GM23338 (cell line): ENCODE measurements around the gene MAP2K7. TPM values are rescaled to one million over a fixed set of nuclear protein-coding genes. Genes with fewer than 3 reads are reported as not detected.
A peak's percentile ranks its signal among the peaks of the same experiment; 100 is the strongest.

Experiments
- ATAC-seq: fragments of 200-7000 bp; cut with Tn5 transposase; 3 replicates; pipeline ENCODE4 v1.9.1; 2020
- DNase-seq: peaks from one replicate; pipeline ENCODE4 v3.0.0-alpha.2; 2015; ENCODE audit warnings: low spot score
- H2AFZ ChIP-seq: fragments of 200-600 bp; sonication (generic); 2 replicates; pipeline ENCODE4 v1.8.0; 2016; ENCODE audit warnings: antibody characterized with exemption, mild to moderate bottlenecking, moderate library complexity
- H3F3A ChIP-seq: fragments of 200-600 bp; sonication (generic); replicated peaks from 2 replicates; pipeline ENCODE4 v1.8.0; 2017; ENCODE audit warnings: antibody characterized with exemption, mixed run types, low read depth
- H3K27ac ChIP-seq: fragments of 200-600 bp; sonication (generic); 2 replicates; pipeline ENCODE4 v1.6.1; 2016; ENCODE audit warnings: low read depth
- H3K27me3 ChIP-seq: fragments of 200-600 bp; sonication (generic); 2 replicates; pipeline ENCODE4 v1.8.0; 2016; ENCODE audit warnings: mild to moderate bottlenecking, mixed run types, moderate library complexity; ENCODE audit not compliant: insufficient read depth
- H3K36me3 ChIP-seq: fragments of 200-600 bp; sonication (generic); 2 replicates; pipeline ENCODE4 v1.8.0; 2016; ENCODE audit warnings: mild to moderate bottlenecking; ENCODE audit not compliant: insufficient read depth
- H3K4me1 ChIP-seq: fragments of 200-600 bp; sonication (generic); 2 replicates; pipeline ENCODE4 v1.8.0; 2016; ENCODE audit warnings: mild to moderate bottlenecking, moderate library complexity; ENCODE audit not compliant: insufficient read depth
- H3K4me2 ChIP-seq: fragments of 200-600 bp; sonication (generic); 2 replicates; pipeline ENCODE4 v1.7.1; 2017; ENCODE audit warnings: mixed run types
- H3K4me3 ChIP-seq: fragments of 200-600 bp; sonication (generic); 2 replicates; pipeline ENCODE4 v1.6.1; 2016; ENCODE audit warnings: mixed run types
- H3K79me2 ChIP-seq: fragments of 200-600 bp; sonication (generic); replicated peaks from 2 replicates; pipeline ENCODE4 v1.8.0; 2017; ENCODE audit warnings: mild to moderate bottlenecking; ENCODE audit not compliant: insufficient read depth
- H3K9me2 ChIP-seq: fragments of 200-600 bp; sonication (generic); 2 replicates; pipeline ENCODE4 v1.8.0; 2017; ENCODE audit not compliant: insufficient read depth
- H4K20me1 ChIP-seq: fragments of 200-600 bp; sonication (generic); replicated peaks from 2 replicates; pipeline ENCODE4 v1.8.0; 2017; ENCODE audit warnings: mild to moderate bottlenecking; ENCODE audit not compliant: insufficient read depth
- H3K27ac Mint-ChIP-seq: 2 replicates; pipeline ENCODE4 v1.8.0; 2020; ENCODE audit warnings: inconsistent platforms, mild to moderate bottlenecking, moderate library complexity, mixed read lengths
- H3K27me3 Mint-ChIP-seq: 3 replicates; pipeline ENCODE4 v1.8.0; 2022; ENCODE audit warnings: low read depth, mild to moderate bottlenecking, moderate library complexity, mixed read lengths, inconsistent platforms; ENCODE audit not compliant: insufficient read depth, poor library complexity
- H3K36me3 Mint-ChIP-seq: 3 replicates; pipeline ENCODE4 v1.8.0; 2021; ENCODE audit warnings: low read depth, mild to moderate bottlenecking, inconsistent platforms, moderate library complexity, mixed read lengths
- H3K4me1 Mint-ChIP-seq: 3 replicates; pipeline ENCODE4 v1.8.0; 2020; ENCODE audit warnings: mild to moderate bottlenecking, inconsistent platforms, mixed read lengths
- H3K4me3 Mint-ChIP-seq: 3 replicates; pipeline ENCODE4 v1.8.0; 2021; ENCODE audit warnings: moderate library complexity, mild to moderate bottlenecking, inconsistent platforms, mixed read lengths
- H3K9me3 Mint-ChIP-seq: 3 replicates; pipeline ENCODE4 v1.8.0; 2020; ENCODE audit warnings: moderate library complexity, mild to moderate bottlenecking, inconsistent platforms, mixed read lengths
- CREB1 ChIP-seq: fragments of 250-450 bp; sonication (Bioruptor Pico); IDR thresholded peaks from 2 replicates; pipeline ENCODE4 v1.5.0; 2020; ENCODE audit warnings: low read depth, mild to moderate bottlenecking, moderate library complexity
- EZH2phosphoT487 ChIP-seq: fragments of 200-600 bp; sonication (generic); IDR thresholded peaks from one replicate; pipeline ENCODE4 v1.8.1; 2018; ENCODE audit warnings: antibody characterized with exemption; ENCODE audit not compliant: unreplicated experiment
- POLR2AphosphoS5 ChIP-seq: IDR thresholded peaks from 2 replicates; pipeline ENCODE4 v1.6.1; 2016; ENCODE audit warnings: antibody characterized with exemption, low read depth
- ZNF114 ChIP-seq: fragments of 250-450 bp; sonication (Bioruptor Pico); IDR thresholded peaks from 2 replicates; pipeline ENCODE4 v1.5.0; 2020; ENCODE audit warnings: mild to moderate bottlenecking, moderate library complexity
- polyA plus RNA-seq: library from polyadenylated mRNA; unstranded; fragments of >200 nt; fragmentation: Nextera tagmentation; extraction: Ambion mirVana; gene quantifications from 2 replicates; pipeline ENCODE4 v1.2.1, GENCODE V29; 2016
- total RNA-seq: library from RNA; depleted of rRNA; stranded (reverse); fragments of >200 nt; shearing (Covaris generic); gene quantifications from 2 replicates; pipeline ENCODE4 v1.2.3, GENCODE V29; 2014
- TF ChIP-seq, protein P1 (sequence below): fragments of 250-450 bp; sonication (Bioruptor Pico); IDR thresholded peaks from 2 replicates; pipeline ENCODE4 v1.5.0; 2020; ENCODE audit warnings: mild to moderate bottlenecking, moderate library complexity
- TF ChIP-seq, protein P2 (sequence below), 2 experiments: fragments of 200-600 bp in 1 of 2; sonication (generic) in 1 of 2; conservative IDR thresholded peaks; 2 replicates each; pipeline versions ENCODE4 v1.5.1 to v1.6.1; 2016 to 2017; ENCODE audit warnings: antibody characterized with exemption in 2 of 2, low read depth in 2 of 2, mild to moderate bottlenecking in 2 of 2, moderate library complexity in 1 of 2

Gene MAP2K7
- total and polyA plus RNA-seq, 2 experiments from 2014 or later = 11.3 to 22.6 TPM

GRCh38 chr19:7921302-7921966 lies 17.8 kb downstream of the MAP2K7 start (continued):
- TF ChIP-seq CREB1 (CRISPR knock-in tag) (no peak), EZH2phosphoT487 (no peak), ZNF114 (CRISPR knock-in tag) (no peak)
- TF ChIP-seq, protein P1, sequence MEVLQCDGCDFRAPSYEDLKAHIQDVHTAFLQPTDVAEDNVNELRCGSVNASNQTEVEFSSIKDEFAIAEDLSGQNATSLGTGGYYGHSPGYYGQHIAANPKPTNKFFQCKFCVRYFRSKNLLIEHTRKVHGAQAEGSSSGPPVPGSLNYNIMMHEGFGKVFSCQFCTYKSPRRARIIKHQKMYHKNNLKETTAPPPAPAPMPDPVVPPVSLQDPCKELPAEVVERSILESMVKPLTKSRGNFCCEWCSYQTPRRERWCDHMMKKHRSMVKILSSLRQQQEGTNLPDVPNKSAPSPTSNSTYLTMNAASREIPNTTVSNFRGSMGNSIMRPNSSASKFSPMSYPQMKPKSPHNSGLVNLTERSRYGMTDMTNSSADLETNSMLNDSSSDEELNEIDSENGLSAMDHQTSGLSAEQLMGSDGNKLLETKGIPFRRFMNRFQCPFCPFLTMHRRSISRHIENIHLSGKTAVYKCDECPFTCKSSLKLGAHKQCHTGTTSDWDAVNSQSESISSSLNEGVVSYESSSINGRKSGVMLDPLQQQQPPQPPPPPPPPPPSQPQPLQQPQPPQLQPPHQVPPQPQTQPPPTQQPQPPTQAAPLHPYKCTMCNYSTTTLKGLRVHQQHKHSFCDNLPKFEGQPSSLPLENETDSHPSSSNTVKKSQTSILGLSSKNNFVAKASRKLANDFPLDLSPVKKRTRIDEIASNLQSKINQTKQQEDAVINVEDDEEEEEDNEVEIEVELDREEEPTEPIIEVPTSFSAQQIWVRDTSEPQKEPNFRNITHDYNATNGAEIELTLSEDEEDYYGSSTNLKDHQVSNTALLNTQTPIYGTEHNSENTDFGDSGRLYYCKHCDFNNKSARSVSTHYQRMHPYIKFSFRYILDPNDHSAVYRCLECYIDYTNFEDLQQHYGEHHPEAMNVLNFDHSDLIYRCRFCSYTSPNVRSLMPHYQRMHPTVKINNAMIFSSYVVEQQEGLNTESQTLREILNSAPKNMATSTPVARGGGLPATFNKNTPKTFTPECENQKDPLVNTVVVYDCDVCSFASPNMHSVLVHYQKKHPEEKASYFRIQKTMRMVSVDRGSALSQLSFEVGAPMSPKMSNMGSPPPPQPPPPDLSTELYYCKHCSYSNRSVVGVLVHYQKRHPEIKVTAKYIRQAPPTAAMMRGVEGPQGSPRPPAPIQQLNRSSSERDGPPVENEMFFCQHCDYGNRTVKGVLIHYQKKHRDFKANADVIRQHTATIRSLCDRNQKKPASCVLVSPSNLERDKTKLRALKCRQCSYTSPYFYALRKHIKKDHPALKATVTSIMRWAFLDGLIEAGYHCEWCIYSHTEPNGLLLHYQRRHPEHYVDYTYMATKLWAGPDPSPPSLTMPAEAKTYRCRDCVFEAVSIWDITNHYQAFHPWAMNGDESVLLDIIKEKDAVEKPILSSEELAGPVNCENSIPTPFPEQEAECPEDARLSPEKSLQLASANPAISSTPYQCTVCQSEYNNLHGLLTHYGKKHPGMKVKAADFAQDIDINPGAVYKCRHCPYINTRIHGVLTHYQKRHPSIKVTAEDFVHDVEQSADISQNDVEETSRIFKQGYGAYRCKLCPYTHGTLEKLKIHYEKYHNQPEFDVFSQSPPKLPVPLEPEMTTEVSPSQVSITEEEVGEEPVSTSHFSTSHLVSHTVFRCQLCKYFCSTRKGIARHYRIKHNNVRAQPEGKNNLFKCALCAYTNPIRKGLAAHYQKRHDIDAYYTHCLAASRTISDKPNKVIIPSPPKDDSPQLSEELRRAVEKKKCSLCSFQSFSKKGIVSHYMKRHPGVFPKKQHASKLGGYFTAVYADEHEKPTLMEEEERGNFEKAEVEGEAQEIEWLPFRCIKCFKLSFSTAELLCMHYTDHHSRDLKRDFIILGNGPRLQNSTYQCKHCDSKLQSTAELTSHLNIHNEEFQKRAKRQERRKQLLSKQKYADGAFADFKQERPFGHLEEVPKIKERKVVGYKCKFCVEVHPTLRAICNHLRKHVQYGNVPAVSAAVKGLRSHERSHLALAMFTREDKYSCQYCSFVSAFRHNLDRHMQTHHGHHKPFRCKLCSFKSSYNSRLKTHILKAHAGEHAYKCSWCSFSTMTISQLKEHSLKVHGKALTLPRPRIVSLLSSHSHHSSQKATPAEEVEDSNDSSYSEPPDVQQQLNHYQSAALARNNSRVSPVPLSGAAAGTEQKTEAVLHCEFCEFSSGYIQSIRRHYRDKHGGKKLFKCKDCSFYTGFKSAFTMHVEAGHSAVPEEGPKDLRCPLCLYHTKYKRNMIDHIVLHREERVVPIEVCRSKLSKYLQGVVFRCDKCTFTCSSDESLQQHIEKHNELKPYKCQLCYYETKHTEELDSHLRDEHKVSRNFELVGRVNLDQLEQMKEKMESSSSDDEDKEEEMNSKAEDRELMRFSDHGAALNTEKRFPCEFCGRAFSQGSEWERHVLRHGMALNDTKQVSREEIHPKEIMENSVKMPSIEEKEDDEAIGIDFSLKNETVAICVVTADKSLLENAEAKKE (CRISPR knock-in tag) = no peak

- Histone ChIP-seq H4K20me1 (peaks cover 9% of the 10 kb centered on the region; the same call in 1 of the 2 replicates), H3K9me2 (no peaks in the 10 kb centered on the region), H3K4me2 (no peak overlapping the region), H3K36me3 (no peaks in the 10 kb centered on the region), H2AFZ (no peak overlapping the region), H3F3A (peaks cover 33% of the 10 kb centered on the region), H3K27me3 (peaks cover 21% of the 10 kb centered on the region), H3K4me1 (peaks cover 4% of the 10 kb centered on the region; the same call in 1 of the 2 replicates), H3K4me3 (no peak overlapping the region), H3K79me2 (no peaks in the 10 kb centered on the region), H3K27ac (no peak overlapping the region)
- H3K27me3 Mint-ChIP-seq = peaks cover 37% of the 10 kb centered on the region
- no peaks in the 10 kb centered on the region for H3K9me3 Mint-ChIP-seq
- TF ChIP-seq, protein P2, sequence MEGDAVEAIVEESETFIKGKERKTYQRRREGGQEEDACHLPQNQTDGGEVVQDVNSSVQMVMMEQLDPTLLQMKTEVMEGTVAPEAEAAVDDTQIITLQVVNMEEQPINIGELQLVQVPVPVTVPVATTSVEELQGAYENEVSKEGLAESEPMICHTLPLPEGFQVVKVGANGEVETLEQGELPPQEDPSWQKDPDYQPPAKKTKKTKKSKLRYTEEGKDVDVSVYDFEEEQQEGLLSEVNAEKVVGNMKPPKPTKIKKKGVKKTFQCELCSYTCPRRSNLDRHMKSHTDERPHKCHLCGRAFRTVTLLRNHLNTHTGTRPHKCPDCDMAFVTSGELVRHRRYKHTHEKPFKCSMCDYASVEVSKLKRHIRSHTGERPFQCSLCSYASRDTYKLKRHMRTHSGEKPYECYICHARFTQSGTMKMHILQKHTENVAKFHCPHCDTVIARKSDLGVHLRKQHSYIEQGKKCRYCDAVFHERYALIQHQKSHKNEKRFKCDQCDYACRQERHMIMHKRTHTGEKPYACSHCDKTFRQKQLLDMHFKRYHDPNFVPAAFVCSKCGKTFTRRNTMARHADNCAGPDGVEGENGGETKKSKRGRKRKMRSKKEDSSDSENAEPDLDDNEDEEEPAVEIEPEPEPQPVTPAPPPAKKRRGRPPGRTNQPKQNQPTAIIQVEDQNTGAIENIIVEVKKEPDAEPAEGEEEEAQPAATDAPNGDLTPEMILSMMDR (conservative IDR thresholded peaks at IDR 0.05; ENCODE audit: low read depth in 2 of 2) = peak; percentile 31 to 34; a peak in 2 of 4 replicates
- TF ChIP-seq POLR2AphosphoS5 = no peak
- H3K4me3 Mint-ChIP-seq = peak overlapping the region; percentile 21; the same call in 1 of the 3 replicates
- ATAC-seq (no peak), DNase-seq (no peak)
- no peak overlapping the region for H3K27ac Mint-ChIP-seq
- peaks cover 13% of the 10 kb centered on the region; the same call in 2 of the 3 replicates for H3K4me1 Mint-ChIP-seq
- peaks cover 14% of the 10 kb centered on the region; the same call in 1 of the 3 replicates for H3K36me3 Mint-ChIP-seq
Observed at GRCh38 chr19:7921967-7922835, 18.5 kb downstream of the MAP2K7 start.
